Measurements from ENCODE around the gene TMC5. TPM values are rescaled to one million over a fixed set of nuclear protein-coding genes. Genes with fewer than 3 reads are reported as not detected.

The TMC5 gene
- polyA plus RNA-seq, 1 donor from 2014 or later = not detected

DNA sequence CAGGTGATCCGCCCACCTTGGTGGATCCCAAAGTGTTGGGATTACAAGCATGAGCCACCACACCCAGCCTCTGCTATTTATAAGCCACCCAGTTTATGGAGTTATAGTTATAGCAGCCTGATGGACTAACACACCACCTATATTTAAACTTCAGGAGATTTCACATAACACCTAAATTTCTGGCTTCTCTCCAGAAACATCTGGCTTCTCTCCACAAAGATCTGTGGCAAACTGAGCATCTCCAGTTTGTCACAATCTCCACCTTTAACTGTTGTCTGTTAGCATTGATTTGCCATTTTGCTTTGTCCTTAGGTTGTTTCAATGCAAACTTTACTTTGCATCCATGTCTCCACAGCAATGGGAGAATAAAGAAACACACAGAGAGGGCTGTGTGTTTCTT lies 64.6 kb downstream of the TMC5 start:
- no peak for TF ChIP-seq SMC3 (conservative IDR thresholded peaks at IDR 0.05; ENCODE audit: poor library complexity)
- TF ChIP-seq, protein P1, sequence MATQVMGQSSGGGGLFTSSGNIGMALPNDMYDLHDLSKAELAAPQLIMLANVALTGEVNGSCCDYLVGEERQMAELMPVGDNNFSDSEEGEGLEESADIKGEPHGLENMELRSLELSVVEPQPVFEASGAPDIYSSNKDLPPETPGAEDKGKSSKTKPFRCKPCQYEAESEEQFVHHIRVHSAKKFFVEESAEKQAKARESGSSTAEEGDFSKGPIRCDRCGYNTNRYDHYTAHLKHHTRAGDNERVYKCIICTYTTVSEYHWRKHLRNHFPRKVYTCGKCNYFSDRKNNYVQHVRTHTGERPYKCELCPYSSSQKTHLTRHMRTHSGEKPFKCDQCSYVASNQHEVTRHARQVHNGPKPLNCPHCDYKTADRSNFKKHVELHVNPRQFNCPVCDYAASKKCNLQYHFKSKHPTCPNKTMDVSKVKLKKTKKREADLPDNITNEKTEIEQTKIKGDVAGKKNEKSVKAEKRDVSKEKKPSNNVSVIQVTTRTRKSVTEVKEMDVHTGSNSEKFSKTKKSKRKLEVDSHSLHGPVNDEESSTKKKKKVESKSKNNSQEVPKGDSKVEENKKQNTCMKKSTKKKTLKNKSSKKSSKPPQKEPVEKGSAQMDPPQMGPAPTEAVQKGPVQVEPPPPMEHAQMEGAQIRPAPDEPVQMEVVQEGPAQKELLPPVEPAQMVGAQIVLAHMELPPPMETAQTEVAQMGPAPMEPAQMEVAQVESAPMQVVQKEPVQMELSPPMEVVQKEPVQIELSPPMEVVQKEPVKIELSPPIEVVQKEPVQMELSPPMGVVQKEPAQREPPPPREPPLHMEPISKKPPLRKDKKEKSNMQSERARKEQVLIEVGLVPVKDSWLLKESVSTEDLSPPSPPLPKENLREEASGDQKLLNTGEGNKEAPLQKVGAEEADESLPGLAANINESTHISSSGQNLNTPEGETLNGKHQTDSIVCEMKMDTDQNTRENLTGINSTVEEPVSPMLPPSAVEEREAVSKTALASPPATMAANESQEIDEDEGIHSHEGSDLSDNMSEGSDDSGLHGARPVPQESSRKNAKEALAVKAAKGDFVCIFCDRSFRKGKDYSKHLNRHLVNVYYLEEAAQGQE (IDR thresholded peaks at IDR 0.05; ENCODE audit: borderline replicate concordance) = no peak
- TF ChIP-seq, protein P2, sequence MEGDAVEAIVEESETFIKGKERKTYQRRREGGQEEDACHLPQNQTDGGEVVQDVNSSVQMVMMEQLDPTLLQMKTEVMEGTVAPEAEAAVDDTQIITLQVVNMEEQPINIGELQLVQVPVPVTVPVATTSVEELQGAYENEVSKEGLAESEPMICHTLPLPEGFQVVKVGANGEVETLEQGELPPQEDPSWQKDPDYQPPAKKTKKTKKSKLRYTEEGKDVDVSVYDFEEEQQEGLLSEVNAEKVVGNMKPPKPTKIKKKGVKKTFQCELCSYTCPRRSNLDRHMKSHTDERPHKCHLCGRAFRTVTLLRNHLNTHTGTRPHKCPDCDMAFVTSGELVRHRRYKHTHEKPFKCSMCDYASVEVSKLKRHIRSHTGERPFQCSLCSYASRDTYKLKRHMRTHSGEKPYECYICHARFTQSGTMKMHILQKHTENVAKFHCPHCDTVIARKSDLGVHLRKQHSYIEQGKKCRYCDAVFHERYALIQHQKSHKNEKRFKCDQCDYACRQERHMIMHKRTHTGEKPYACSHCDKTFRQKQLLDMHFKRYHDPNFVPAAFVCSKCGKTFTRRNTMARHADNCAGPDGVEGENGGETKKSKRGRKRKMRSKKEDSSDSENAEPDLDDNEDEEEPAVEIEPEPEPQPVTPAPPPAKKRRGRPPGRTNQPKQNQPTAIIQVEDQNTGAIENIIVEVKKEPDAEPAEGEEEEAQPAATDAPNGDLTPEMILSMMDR (IDR thresholded peaks at IDR 0.05; ENCODE audit: poor library complexity, severe bottlenecking) = no peak
- TF ChIP-seq TAF1 (IDR thresholded peaks at IDR 0.05; ENCODE audit: low read depth) = no peak
- TF ChIP-seq EP300 (conservative IDR thresholded peaks at IDR 0.05; ENCODE audit: poor library complexity, severe bottlenecking) = no peak

DNA sequence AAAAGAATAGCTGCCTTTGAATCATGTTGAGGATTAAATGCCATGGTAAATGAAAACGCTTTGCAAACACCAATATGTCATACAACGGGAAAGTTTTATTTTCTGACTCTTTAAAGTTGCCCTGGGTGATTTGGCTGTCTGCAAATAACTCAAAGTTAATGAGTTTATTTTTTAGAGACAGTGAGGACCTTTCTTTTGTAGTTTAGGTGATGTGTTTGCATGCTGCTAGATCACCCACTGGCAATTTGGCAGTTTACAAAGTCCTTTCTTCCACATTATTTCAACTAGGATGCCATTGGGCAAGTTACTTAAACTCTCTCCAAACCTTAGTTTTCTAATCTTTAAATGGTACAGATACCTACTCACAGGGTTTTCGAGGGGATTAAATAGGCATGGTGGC lies 66.4 kb downstream of the TMC5 start:
- Histone ChIP-seq H3K9ac (ENCODE audit: low read length) (no peak overlapping the region), H3K79me2 (replicated peaks; ENCODE audit: insufficient read depth, low read length) (no peaks in the 10 kb centered on the region), H4K20me1 (ENCODE audit: insufficient read depth) (no peaks in the 10 kb centered on the region), H2AFZ (ENCODE audit: low read depth, low read length) (no peak overlapping the region), H3F3A (ENCODE audit: insufficient read depth, low read length, poor library complexity, severe bottlenecking) (no peaks in the 10 kb centered on the region), H3K36me3 (ENCODE audit: insufficient read depth, low read length) (no peaks in the 10 kb centered on the region), H3K9me3 (ENCODE audit: low read length) (no peaks in the 10 kb centered on the region), H3K9me2 (ENCODE audit: insufficient read depth, low read length) (no peaks in the 10 kb centered on the region), H3K4me3 (ENCODE audit: low read length) (no peak overlapping the region), H3K4me2 (ENCODE audit: low read length) (no peak overlapping the region), H3K27me3 (ENCODE audit: insufficient read depth, low read depth, low read length) (no peaks in the 10 kb centered on the region), H3K27ac (ENCODE audit: low read length) (no peak overlapping the region)
- TF ChIP-seq POLR2AphosphoS5 (IDR thresholded peaks at IDR 0.05) (no peak), EZH2 (IDR thresholded peaks at IDR 0.05; ENCODE audit: borderline replicate concordance, insufficient read depth, low read length, poor library complexity, severe bottlenecking) (no peak), TAF1 (IDR thresholded peaks at IDR 0.05; ENCODE audit: low read depth) (no peak), RAD21 (conservative IDR thresholded peaks at IDR 0.05) (no peak), MXI1 (conservative IDR thresholded peaks at IDR 0.05; ENCODE audit: poor library complexity, severe bottlenecking) (no peak), EP300 (conservative IDR thresholded peaks at IDR 0.05; ENCODE audit: poor library complexity, severe bottlenecking) (no peak), SMC3 (conservative IDR thresholded peaks at IDR 0.05; ENCODE audit: poor library complexity) (no peak)
- TF ChIP-seq, protein P2 (IDR thresholded peaks at IDR 0.05; ENCODE audit: poor library complexity, severe bottlenecking) = no peak
- TF ChIP-seq, protein P1 (IDR thresholded peaks at IDR 0.05; ENCODE audit: borderline replicate concordance) = no peak

More for the DNA sequence above, 64.6 kb downstream of the TMC5 start:
- Histone ChIP-seq H2AFZ (ENCODE audit: low read depth, low read length) (no peak overlapping the region), H3K36me3 (ENCODE audit: insufficient read depth, low read length) (no peaks in the 10 kb centered on the region), H3F3A (ENCODE audit: insufficient read depth, low read length, poor library complexity, severe bottlenecking) (no peaks in the 10 kb centered on the region), H3K9me3 (ENCODE audit: low read length) (no peaks in the 10 kb centered on the region), H3K27ac (ENCODE audit: low read length) (no peak overlapping the region), H3K27me3 (ENCODE audit: insufficient read depth, low read depth, low read length) (no peaks in the 10 kb centered on the region), H3K4me3 (ENCODE audit: low read length) (no peak overlapping the region), H3K9ac (ENCODE audit: low read length) (no peak overlapping the region), H3K79me2 (replicated peaks; ENCODE audit: insufficient read depth, low read length) (no peaks in the 10 kb centered on the region), H4K20me1 (ENCODE audit: insufficient read depth) (no peaks in the 10 kb centered on the region), H3K9me2 (ENCODE audit: insufficient read depth, low read length) (no peaks in the 10 kb centered on the region), H3K4me2 (ENCODE audit: low read length) (no peak overlapping the region)
